ENCODE measurements around the gene NKX1-1.

GRCh38 chr4:1419708-1420107 is 13.5 kb upstream of the NKX1-1 start:
- TF ChIP-seq POLR2A (IDR thresholded peaks at IDR 0.05) = no peak
- TF ChIP-seq CTCF (IDR thresholded peaks at IDR 0.05) = no peak

Data from testis (tissue), 2 donors.